HS-5 (cell line): Measurements from ENCODE around the gene MED7.

Experiments used
- DNase-seq: peaks from one replicate; pipeline ENCODE4 v3.0.0-alpha.2; 2012; ENCODE audit warnings: low read depth

The MED7 gene

GRCh38 chr5:157106630-157107461 is 35.8 kb downstream of the MED7 start:
- no peak for DNase-seq

GRCh38 chr5:157100140-157100679 is 42.5 kb downstream of the MED7 start:
- DNase-seq = no peak

GRCh38 chr5:157088342-157088990 is 54.2 kb downstream of the MED7 start:
- no peak for DNase-seq
